ENCODE measurements around the gene NSUN2. TPM values are rescaled to one million over a fixed set of nuclear protein-coding genes. Genes with fewer than 3 reads are reported as not detected.

The NSUN2 gene
- total RNA-seq, 2 donors from 2014 or later: 42.2 to 52.6 TPM

GRCh38 chr5:6631441-6631840 is 1.4 kb downstream of the NSUN2 start:
- H3K4me1 ChIP-seq (ENCODE audit: control insufficient read depth in 1 of 2, low read depth in 2 of 2): peaks cover 8 to 22% of the 10 kb centered on the region in 2 donors
- no peak overlapping the region for H3K27ac ChIP-seq
- H3K9me3 ChIP-seq: no peaks in the 10 kb centered on the region
- TF ChIP-seq CTCF (IDR thresholded peaks at IDR 0.05): no peak
- H3K27me3 ChIP-seq (replicated peaks; ENCODE audit: insufficient read depth): no peaks in the 10 kb centered on the region
- H3K36me3 ChIP-seq: peaks cover 8% of the 10 kb centered on the region
- no peak for ATAC-seq (ENCODE audit: insufficient number of reproducible peaks, low FRiP score, low read depth)
- no peak overlapping the region for H3K4me3 ChIP-seq
- DNase-seq (ENCODE audit: low spot score): no peak

- peaks cover 0 to 6% of the 10 kb centered on the region in 2 donors for H3K4me1 ChIP-seq (ENCODE audit: control insufficient read depth in 1 of 2, low read depth in 2 of 2)
- H3K9me3 ChIP-seq: no peaks in the 10 kb centered on the region
- DNase-seq (ENCODE audit: low spot score) (no peak), ATAC-seq (ENCODE audit: insufficient number of reproducible peaks, low FRiP score, low read depth) (no peak)
- H3K27ac ChIP-seq: no peak overlapping the region
- peaks cover 23% of the 10 kb centered on the region for H3K36me3 ChIP-seq
- no peaks in the 10 kb centered on the region for H3K27me3 ChIP-seq (replicated peaks; ENCODE audit: insufficient read depth)
- no peak overlapping the region for H3K4me3 ChIP-seq
- no peak for TF ChIP-seq CTCF (IDR thresholded peaks at IDR 0.05)
Observed at GRCh38 chr5:6626508-6626907, 6.3 kb downstream of the NSUN2 start.

DNA sequence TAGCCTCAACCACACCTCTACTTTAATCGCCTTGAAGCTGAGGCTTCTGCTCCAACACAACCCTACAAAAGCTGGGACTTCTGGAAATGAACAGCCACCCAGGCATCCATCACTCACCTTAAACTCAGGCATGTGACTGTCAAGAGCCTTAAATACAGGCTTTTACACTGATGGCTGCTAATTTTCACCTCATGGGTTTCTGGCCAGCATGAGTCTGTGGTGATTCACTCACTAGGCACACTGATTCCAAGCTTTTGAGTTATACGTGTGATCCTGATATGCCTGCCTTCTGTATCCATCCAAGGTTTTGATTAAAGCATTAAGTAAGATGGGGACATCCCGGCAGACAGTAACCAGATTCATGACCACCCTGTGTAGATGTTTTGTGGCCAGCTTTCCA is 8.9 kb downstream of the NSUN2 start:
- ATAC-seq (ENCODE audit: insufficient number of reproducible peaks, low FRiP score, low read depth) (no peak), DNase-seq (ENCODE audit: low spot score) (no peak)
- peaks cover 25% of the 10 kb centered on the region for H3K36me3 ChIP-seq
- no peaks in the 10 kb centered on the region for H3K9me3 ChIP-seq
- H3K27me3 ChIP-seq (replicated peaks; ENCODE audit: insufficient read depth): no peaks in the 10 kb centered on the region
- no peaks in the 10 kb centered on the region for H3K4me1 ChIP-seq (ENCODE audit: control insufficient read depth in 1 of 2, low read depth in 2 of 2)
- no peak overlapping the region for H3K27ac ChIP-seq
- no peak overlapping the region for H3K4me3 ChIP-seq
- TF ChIP-seq CTCF (IDR thresholded peaks at IDR 0.05): no peak

DNA sequence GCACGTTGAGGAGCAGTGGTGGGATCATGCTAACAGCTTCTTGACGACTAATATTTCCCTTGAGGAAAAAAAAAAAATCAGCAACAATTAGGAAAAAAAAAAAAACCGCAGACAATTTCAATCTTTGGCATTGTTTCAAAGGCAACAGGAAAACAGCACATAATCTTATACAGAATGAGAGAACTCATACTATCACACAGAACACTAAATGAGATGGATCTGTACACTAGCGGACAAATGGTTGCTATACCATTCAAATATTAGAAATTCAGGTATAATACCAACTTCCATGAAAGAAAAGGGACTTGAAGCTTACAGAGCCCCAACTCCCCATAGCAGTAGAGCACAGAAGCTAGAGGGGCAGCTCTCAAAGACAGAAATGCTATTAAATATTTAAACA is 9.6 kb downstream of the NSUN2 start:
- H3K27me3 ChIP-seq (replicated peaks; ENCODE audit: insufficient read depth): no peaks in the 10 kb centered on the region
- ATAC-seq (ENCODE audit: insufficient number of reproducible peaks, low FRiP score, low read depth) (no peak), DNase-seq (ENCODE audit: low spot score) (no peak)
- no peaks in the 10 kb centered on the region for H3K9me3 ChIP-seq
- no peak overlapping the region for H3K4me3 ChIP-seq
- H3K27ac ChIP-seq: no peak overlapping the region
- peaks cover 22% of the 10 kb centered on the region for H3K36me3 ChIP-seq
- TF ChIP-seq CTCF (IDR thresholded peaks at IDR 0.05): no peak
- H3K4me1 ChIP-seq (ENCODE audit: control insufficient read depth in 1 of 2, low read depth in 2 of 2): no peaks in the 10 kb centered on the region

- DNase-seq (ENCODE audit: low spot score) (no peak), ATAC-seq (ENCODE audit: insufficient number of reproducible peaks, low FRiP score, low read depth) (no peak)
- no peak for TF ChIP-seq CTCF (IDR thresholded peaks at IDR 0.05)
- Histone ChIP-seq H3K27me3 (replicated peaks; ENCODE audit: insufficient read depth) (no peaks in the 10 kb centered on the region), H3K9me3 (no peaks in the 10 kb centered on the region), H3K36me3 (peaks cover 33% of the 10 kb centered on the region), H3K4me3 (no peak overlapping the region), H3K4me1 (ENCODE audit: control insufficient read depth in 1 of 2, low read depth in 2 of 2) (peaks cover 0 to 4% of the 10 kb centered on the region in 2 donors), H3K27ac (no peak overlapping the region)
Observed at GRCh38 chr5:6616632-6617031, 16.2 kb downstream of the NSUN2 start.

Measured in thoracic aorta (tissue), 2 donors.